ENCODE data around the gene HS6ST2.

DNA sequence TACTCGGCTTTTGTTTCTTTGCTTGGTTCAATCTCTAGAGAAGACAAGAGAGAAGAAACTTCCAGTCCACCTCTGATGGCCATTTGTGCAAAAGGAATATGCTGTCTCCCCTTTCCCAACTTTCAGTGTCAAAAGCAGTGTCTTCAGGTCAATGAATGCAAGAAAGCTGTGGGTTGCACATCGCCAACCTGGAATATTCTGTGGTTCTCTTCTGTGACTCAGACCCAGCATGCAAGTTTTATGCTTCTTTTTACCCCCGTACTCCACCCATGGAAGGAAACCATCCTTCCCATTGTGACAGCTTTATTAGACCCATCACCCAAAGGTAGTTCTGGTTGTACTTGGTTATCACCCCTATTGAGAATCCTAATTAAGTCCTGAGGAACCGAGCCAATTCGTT, 334.0 kb downstream of the HS6ST2 start:
- TF ChIP-seq, protein P1, sequence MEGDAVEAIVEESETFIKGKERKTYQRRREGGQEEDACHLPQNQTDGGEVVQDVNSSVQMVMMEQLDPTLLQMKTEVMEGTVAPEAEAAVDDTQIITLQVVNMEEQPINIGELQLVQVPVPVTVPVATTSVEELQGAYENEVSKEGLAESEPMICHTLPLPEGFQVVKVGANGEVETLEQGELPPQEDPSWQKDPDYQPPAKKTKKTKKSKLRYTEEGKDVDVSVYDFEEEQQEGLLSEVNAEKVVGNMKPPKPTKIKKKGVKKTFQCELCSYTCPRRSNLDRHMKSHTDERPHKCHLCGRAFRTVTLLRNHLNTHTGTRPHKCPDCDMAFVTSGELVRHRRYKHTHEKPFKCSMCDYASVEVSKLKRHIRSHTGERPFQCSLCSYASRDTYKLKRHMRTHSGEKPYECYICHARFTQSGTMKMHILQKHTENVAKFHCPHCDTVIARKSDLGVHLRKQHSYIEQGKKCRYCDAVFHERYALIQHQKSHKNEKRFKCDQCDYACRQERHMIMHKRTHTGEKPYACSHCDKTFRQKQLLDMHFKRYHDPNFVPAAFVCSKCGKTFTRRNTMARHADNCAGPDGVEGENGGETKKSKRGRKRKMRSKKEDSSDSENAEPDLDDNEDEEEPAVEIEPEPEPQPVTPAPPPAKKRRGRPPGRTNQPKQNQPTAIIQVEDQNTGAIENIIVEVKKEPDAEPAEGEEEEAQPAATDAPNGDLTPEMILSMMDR (IDR thresholded peaks at IDR 0.05 in 2 of 3, conservative IDR thresholded peaks at IDR 0.05 in 1 of 3; ENCODE audit: borderline replicate concordance in 1 of 3, insufficient read depth in 1 of 3, low read depth in 2 of 3, low read length in 2 of 3): no peak
- no peak for TF ChIP-seq ELF1 (IDR thresholded peaks at IDR 0.05; ENCODE audit: borderline replicate concordance, low read depth)
- no peak for TF ChIP-seq POLR2AphosphoS5 (IDR thresholded peaks at IDR 0.05; ENCODE audit: low read depth, low read length)
- no peak for TF ChIP-seq ZFX (IDR thresholded peaks at IDR 0.05)
- TF ChIP-seq EZH2phosphoT487 (IDR thresholded peaks at IDR 0.05; ENCODE audit: borderline replicate concordance): no peak
- TF ChIP-seq, protein P2, sequence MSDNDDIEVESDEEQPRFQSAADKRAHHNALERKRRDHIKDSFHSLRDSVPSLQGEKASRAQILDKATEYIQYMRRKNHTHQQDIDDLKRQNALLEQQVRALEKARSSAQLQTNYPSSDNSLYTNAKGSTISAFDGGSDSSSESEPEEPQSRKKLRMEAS (IDR thresholded peaks at IDR 0.05): no peak
- TF ChIP-seq EZH2 (IDR thresholded peaks at IDR 0.05): no peak
- no peak for TF ChIP-seq YY1 (IDR thresholded peaks at IDR 0.05; ENCODE audit: extremely low read depth, insufficient replicate concordance, low read depth, low read length)
- no peak for TF ChIP-seq FOSL1 (IDR thresholded peaks at IDR 0.05; ENCODE audit: low read depth)
- TF ChIP-seq CBX3 (IDR thresholded peaks at IDR 0.05; ENCODE audit: low read depth): no peak
- no peak for TF ChIP-seq EGR1 (IDR thresholded peaks at IDR 0.05; ENCODE audit: low read depth)
- no peak for TF ChIP-seq CEBPB (IDR thresholded peaks at IDR 0.05; ENCODE audit: low read depth)

Data from HCT116 (cell line).